PC-3 (cell line): ENCODE measurements around the gene WNK1. TPM values are rescaled to one million over a fixed set of nuclear protein-coding genes. Genes with fewer than 3 reads are reported as not detected.

ENCODE experiments used
- ATAC-seq: fragments of 200-7000 bp; cut with Tn5 transposase; 2 replicates; pipeline ENCODE4 v1.9.1; 2020; ENCODE audit warnings: mild to moderate bottlenecking, moderate library complexity
- BruUV-seq: library from RNA; stranded (reverse); fragments of 400-500 nt; replicated peaks from 2 replicates; lab custom pipeline; 2021; lab: Mats Ljungman, UMichigan
- CTCF ChIA-PET: fragments of 300-600 bp; sonication (Branson Sonifier 250); formaldehyde crosslinking; loops from one replicate; lab custom pipeline; 2022; ENCODE audit warnings: antibody characterized with exemption; lab: Charles Lee
- POLR2A ChIA-PET: fragments of 300-600 bp; sonication (Branson Sonifier 250); formaldehyde crosslinking; loops from one replicate; lab custom pipeline; 2022; ENCODE audit warnings: antibody characterized with exemption; ENCODE audit not compliant: unreplicated experiment; lab: Charles Lee
- DNase-seq: peaks from one replicate; pipeline ENCODE4 v3.0.0-alpha.2; 2015
- H2AFZ ChIP-seq: fragments of 300-600 bp; sonication (generic); 2 replicates; pipeline ENCODE4 v1.6.0; 2016; ENCODE audit warnings: antibody characterized with exemption, low read length
- H3F3A ChIP-seq: fragments of 300-600 bp; sonication (generic); one replicate; pipeline ENCODE4 v1.6.0; 2017; ENCODE audit warnings: antibody characterized with exemption, low read length, control low read depth, mild to moderate bottlenecking; ENCODE audit not compliant: unreplicated experiment
- H3K27ac ChIP-seq: fragments of 300-600 bp; sonication (generic); 2 replicates; pipeline ENCODE4 v1.5.1; 2016; ENCODE audit warnings: mild to moderate bottlenecking, low read length
- H3K27me3 ChIP-seq: fragments of 300-600 bp; sonication (generic); 2 replicates; pipeline ENCODE4 v1.6.1; 2016; ENCODE audit warnings: low read length, mixed read lengths
- H3K36me3 ChIP-seq: fragments of 300-600 bp; sonication (generic); 2 replicates; pipeline ENCODE4 v1.6.1; 2016; ENCODE audit warnings: low read depth, mixed run types, low read length, mixed read lengths
- H3K4me1 ChIP-seq: fragments of 300-600 bp; sonication (generic); 2 replicates; pipeline ENCODE4 v1.5.1; 2016; ENCODE audit warnings: low read length; ENCODE audit not compliant: insufficient read depth
- H3K4me2 ChIP-seq: fragments of 300-600 bp; sonication (generic); 2 replicates; pipeline ENCODE4 v1.6.0; 2016; ENCODE audit warnings: low read length
- H3K4me3 ChIP-seq: fragments of 300-600 bp; sonication (generic); 2 replicates; pipeline ENCODE4 v1.5.1; 2016; ENCODE audit warnings: mild to moderate bottlenecking, low read length, mixed read lengths
- H3K79me2 ChIP-seq: fragments of 300-600 bp; sonication (generic); 2 replicates; pipeline ENCODE4 v1.6.1; 2017; ENCODE audit warnings: low read length, mixed read lengths
- H3K9ac ChIP-seq: fragments of 300-600 bp; sonication (generic); 2 replicates; pipeline ENCODE4 v1.6.0; 2016; ENCODE audit warnings: mild to moderate bottlenecking, low read length
- H3K9me2 ChIP-seq: fragments of 300-600 bp; sonication (generic); replicated peaks from 2 replicates; pipeline ENCODE4 v1.6.1; 2016; ENCODE audit warnings: mixed run types, low read length, mixed read lengths
- H3K9me3 ChIP-seq: fragments of 300-600 bp; sonication (generic); 2 replicates; pipeline ENCODE4 v1.6.1; 2016; ENCODE audit warnings: low read length, mixed read lengths
- H4K20me1 ChIP-seq: fragments of 300-600 bp; sonication (generic); 2 replicates; pipeline ENCODE4 v1.6.1; 2016; ENCODE audit warnings: low read length, mixed read lengths
- EZH2 ChIP-seq: fragments of 300-600 bp; sonication (generic); IDR thresholded peaks from one replicate; pipeline ENCODE4 v1.6.1; 2017; ENCODE audit warnings: antibody characterized with exemption, mild to moderate bottlenecking, low read length; ENCODE audit not compliant: unreplicated experiment
- EZH2phosphoT487 ChIP-seq: fragments of 300-600 bp; sonication (generic); IDR thresholded peaks from 2 replicates; pipeline ENCODE4 v1.6.1; 2018; ENCODE audit warnings: mild to moderate bottlenecking, antibody characterized with exemption, low read length, borderline replicate concordance
- intact Hi-C: fragments of 100-400 bp; cut with micrococcal nuclease; formaldehyde crosslinking; loops from 2 replicates; pipeline ENCODE4 v1.9.0; 2023
- total RNA-seq: library from RNA; depleted of rRNA; stranded (reverse); fragments of >200 nt; gene quantifications from 2 replicates; pipeline ENCODE4 v1.2.3, GENCODE V29; 2014
- TF ChIP-seq, protein P1 (sequence below): fragments of 300-600 bp; sonication (generic); conservative IDR thresholded peaks from 2 replicates; pipeline ENCODE4 v1.5.1; 2017; ENCODE audit warnings: antibody characterized with exemption, low read depth, mild to moderate bottlenecking, low read length

WNK1 gene
- total RNA-seq, 1 experiment from 2014 or later, result 44.5 TPM

DNA sequence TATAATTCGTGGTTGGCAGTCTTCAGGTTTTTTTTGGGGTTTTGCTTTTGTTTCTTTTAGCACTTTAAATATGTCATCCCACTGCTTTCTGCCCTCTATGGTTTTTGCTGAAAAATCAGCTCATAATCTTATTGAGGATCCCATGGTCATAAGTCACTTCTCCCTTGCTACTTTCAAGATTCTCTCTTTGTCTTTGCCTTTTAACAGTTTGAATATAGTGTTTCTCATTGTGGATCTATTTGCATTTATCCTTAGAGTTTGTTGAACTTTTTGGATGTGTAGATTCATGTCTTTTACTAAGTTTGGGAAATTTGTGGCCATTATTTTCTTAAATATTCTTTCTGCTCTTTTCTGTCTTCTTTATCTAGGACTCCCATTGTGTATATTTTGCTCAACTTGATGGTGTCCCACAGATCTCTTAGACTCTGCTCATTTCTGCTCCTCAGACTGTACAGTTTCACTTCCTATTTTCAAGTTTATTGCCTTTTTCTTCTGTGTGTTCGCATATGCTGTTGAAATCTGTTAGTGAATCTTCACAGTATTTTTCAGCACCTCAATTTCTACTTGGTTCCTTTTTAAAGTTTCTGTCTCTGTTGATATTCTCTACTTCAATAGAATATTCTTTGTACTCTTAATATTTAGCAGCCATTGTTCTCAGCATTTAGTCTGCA, 70.8 kb downstream of the WNK1 start:
- no peak for TF ChIP-seq EZH2
- no peak for TF ChIP-seq EZH2phosphoT487
- TF ChIP-seq, protein P1, sequence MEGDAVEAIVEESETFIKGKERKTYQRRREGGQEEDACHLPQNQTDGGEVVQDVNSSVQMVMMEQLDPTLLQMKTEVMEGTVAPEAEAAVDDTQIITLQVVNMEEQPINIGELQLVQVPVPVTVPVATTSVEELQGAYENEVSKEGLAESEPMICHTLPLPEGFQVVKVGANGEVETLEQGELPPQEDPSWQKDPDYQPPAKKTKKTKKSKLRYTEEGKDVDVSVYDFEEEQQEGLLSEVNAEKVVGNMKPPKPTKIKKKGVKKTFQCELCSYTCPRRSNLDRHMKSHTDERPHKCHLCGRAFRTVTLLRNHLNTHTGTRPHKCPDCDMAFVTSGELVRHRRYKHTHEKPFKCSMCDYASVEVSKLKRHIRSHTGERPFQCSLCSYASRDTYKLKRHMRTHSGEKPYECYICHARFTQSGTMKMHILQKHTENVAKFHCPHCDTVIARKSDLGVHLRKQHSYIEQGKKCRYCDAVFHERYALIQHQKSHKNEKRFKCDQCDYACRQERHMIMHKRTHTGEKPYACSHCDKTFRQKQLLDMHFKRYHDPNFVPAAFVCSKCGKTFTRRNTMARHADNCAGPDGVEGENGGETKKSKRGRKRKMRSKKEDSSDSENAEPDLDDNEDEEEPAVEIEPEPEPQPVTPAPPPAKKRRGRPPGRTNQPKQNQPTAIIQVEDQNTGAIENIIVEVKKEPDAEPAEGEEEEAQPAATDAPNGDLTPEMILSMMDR, result no peak
- Histone ChIP-seq H4K20me1 (no peaks in the 10 kb centered on the region), H3K9me2 (no peaks in the 10 kb centered on the region), H3K9ac (no peak overlapping the region), H3K27ac (no peak overlapping the region), H3K9me3 (peaks cover 9% of the 10 kb centered on the region; the same call in 1 of the 2 replicates), H3K79me2 (peaks cover 69% of the 10 kb centered on the region), H3K36me3 (peaks cover 10% of the 10 kb centered on the region; the same call in 1 of the 2 replicates), H3K4me2 (no peak overlapping the region), H3F3A (no peaks in the 10 kb centered on the region), H3K4me1 (no peaks in the 10 kb centered on the region), H2AFZ (no peak overlapping the region), H3K4me3 (no peak overlapping the region), H3K27me3 (no peaks in the 10 kb centered on the region)
- ChIA-PET POLR2A (no interaction called here), CTCF (no interaction called here)
- no peak for DNase-seq
- no peak for ATAC-seq
- intact Hi-C loops, result no loop called here
- no TSS peak for BruUV-seq

DNA sequence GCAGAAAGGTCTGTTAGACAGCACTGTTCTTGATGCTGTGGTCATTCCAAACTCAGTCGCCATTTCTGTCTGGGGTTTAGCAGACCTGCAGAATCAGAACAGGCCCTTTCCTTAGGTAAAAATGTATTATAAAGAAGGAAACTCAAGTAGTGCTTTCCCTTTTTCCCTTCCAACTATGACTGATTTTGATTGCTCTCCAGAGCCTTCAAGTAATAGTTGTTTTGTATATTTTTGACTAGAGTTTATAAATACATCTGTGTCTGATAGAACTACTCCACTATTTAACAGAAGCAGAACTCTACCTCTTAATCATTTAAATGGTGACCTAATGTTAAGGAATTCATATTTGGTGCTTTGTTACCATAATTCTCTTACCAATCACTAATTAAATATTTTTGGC, 74.0 kb downstream of the WNK1 start:
- Histone ChIP-seq H3K9me2 (no peaks in the 10 kb centered on the region), H3F3A (no peaks in the 10 kb centered on the region), H3K36me3 (peaks cover 21% of the 10 kb centered on the region; the same call in 1 of the 2 replicates), H3K4me3 (no peak overlapping the region), H3K4me2 (no peak overlapping the region), H4K20me1 (no peaks in the 10 kb centered on the region), H3K9me3 (peaks cover 9% of the 10 kb centered on the region; the same call in 1 of the 2 replicates), H3K79me2 (peaks cover 43% of the 10 kb centered on the region), H3K9ac (no peak overlapping the region), H2AFZ (no peak overlapping the region), H3K27ac (no peak overlapping the region), H3K4me1 (no peaks in the 10 kb centered on the region), H3K27me3 (no peaks in the 10 kb centered on the region)
- TF ChIP-seq EZH2phosphoT487, result no peak
- TF ChIP-seq EZH2, result no peak
- TF ChIP-seq, protein P1, result no peak
- no peak for ATAC-seq
- BruUV-seq, result no TSS peak
- no peak for DNase-seq
- CTCF ChIA-PET, result no interaction called here
- intact Hi-C loops, result no loop called here
- POLR2A ChIA-PET, result no interaction called here

DNA sequence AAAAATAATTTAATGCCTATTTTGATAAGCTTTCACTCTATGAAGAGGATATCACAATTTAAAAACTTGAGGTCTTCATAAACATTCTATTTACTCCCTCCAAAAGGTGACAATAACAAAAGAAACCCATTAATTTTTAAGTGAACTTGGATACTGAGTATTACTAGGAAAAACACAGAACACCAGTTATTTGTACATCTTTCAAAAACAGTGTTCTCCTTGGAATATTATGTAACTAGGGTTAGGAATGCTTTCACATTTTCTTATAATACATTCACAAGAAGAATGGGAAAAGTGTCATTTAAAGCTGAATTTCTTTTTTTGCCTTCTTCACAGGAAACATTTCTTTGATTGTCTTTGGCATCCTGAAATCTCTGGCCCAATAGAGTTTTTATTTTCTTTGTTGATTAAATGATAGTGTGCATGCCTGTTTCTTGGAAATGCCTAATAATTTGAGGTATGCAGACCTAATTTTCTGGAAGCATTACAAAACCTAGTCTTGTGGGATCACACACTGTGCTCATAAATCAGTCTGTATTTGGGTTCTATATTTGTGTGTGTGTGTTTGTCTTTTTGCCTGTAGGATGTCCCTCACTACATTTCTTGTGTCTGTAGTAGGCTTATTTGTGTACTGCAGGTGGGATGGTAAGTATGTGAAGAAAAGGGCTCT, 76.5 kb downstream of the WNK1 start:
- no TSS peak for BruUV-seq
- no peaks in the 10 kb centered on the region for H4K20me1 ChIP-seq
- H3F3A ChIP-seq, result no peaks in the 10 kb centered on the region
- peaks cover 20% of the 10 kb centered on the region; the same call in 1 of the 2 replicates for H3K36me3 ChIP-seq
- peaks cover 21% of the 10 kb centered on the region for H3K79me2 ChIP-seq
- TF ChIP-seq EZH2 (no peak), EZH2phosphoT487 (no peak)
- TF ChIP-seq, protein P1, result no peak
- no peaks in the 10 kb centered on the region for H3K9me3 ChIP-seq
- H3K9ac ChIP-seq, result no peak overlapping the region
- no peaks in the 10 kb centered on the region for H3K4me1 ChIP-seq
- ChIA-PET CTCF (no interaction called here), POLR2A (no interaction called here)
- no peak for ATAC-seq
- H3K4me3 ChIP-seq, result no peak overlapping the region
- intact Hi-C loops, result no loop called here
- no peaks in the 10 kb centered on the region for H3K9me2 ChIP-seq
- DNase-seq, result no peak
- no peak overlapping the region for H3K4me2 ChIP-seq
- H3K27me3 ChIP-seq, result no peaks in the 10 kb centered on the region
- H2AFZ ChIP-seq, result no peak overlapping the region
- H3K27ac ChIP-seq, result no peak overlapping the region
